ENCODE results near the gene MBNL2.

DNA sequence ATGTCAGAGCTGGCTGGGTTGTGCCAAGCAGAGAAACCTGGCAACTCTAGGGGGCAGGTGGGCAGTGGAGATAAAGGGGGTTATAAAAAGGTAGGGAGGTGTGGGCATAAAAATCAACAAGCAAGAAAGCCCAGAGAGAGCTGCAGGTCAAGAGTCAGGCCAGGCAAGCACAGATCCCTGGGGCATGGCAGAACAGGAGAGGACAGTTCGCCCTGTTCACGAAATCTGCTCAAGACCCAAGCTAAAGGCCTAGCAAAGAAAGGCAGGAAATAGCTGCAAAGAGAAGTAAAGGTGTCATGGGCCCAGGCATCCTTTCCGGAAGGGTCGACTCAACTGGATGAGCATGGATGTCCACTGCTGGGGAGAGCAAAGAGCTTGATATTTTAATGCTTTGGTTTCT is 3.4 kb downstream of the MBNL2 start:
- TF ChIP-seq EP300 (IDR thresholded peaks at IDR 0.05; ENCODE audit: borderline replicate concordance) (no peak), ZBTB7A (IDR thresholded peaks at IDR 0.05; ENCODE audit: low read depth) (no peak), NFIC (IDR thresholded peaks at IDR 0.05) (no peak), TAF1 (IDR thresholded peaks at IDR 0.05; ENCODE audit: low read depth) (no peak), YY1 (IDR thresholded peaks at IDR 0.05; ENCODE audit: low read depth) (no peak), CREB1 (IDR thresholded peaks at IDR 0.05; ENCODE audit: low read depth) (no peak), EGR1 (IDR thresholded peaks at IDR 0.05) (no peak), RAD21 (IDR thresholded peaks at IDR 0.05; ENCODE audit: low read depth) (no peak), FOXM1 (IDR thresholded peaks at IDR 0.05; ENCODE audit: borderline replicate concordance, low read depth) (no peak), TCF12 (IDR thresholded peaks at IDR 0.05; ENCODE audit: low read depth) (no peak), CEBPB (IDR thresholded peaks at IDR 0.05) (no peak), TEAD4 (IDR thresholded peaks at IDR 0.05) (no peak)
- TF ChIP-seq, protein P1, sequence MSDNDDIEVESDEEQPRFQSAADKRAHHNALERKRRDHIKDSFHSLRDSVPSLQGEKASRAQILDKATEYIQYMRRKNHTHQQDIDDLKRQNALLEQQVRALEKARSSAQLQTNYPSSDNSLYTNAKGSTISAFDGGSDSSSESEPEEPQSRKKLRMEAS (IDR thresholded peaks at IDR 0.05): no peak
- TF ChIP-seq, protein P2, sequence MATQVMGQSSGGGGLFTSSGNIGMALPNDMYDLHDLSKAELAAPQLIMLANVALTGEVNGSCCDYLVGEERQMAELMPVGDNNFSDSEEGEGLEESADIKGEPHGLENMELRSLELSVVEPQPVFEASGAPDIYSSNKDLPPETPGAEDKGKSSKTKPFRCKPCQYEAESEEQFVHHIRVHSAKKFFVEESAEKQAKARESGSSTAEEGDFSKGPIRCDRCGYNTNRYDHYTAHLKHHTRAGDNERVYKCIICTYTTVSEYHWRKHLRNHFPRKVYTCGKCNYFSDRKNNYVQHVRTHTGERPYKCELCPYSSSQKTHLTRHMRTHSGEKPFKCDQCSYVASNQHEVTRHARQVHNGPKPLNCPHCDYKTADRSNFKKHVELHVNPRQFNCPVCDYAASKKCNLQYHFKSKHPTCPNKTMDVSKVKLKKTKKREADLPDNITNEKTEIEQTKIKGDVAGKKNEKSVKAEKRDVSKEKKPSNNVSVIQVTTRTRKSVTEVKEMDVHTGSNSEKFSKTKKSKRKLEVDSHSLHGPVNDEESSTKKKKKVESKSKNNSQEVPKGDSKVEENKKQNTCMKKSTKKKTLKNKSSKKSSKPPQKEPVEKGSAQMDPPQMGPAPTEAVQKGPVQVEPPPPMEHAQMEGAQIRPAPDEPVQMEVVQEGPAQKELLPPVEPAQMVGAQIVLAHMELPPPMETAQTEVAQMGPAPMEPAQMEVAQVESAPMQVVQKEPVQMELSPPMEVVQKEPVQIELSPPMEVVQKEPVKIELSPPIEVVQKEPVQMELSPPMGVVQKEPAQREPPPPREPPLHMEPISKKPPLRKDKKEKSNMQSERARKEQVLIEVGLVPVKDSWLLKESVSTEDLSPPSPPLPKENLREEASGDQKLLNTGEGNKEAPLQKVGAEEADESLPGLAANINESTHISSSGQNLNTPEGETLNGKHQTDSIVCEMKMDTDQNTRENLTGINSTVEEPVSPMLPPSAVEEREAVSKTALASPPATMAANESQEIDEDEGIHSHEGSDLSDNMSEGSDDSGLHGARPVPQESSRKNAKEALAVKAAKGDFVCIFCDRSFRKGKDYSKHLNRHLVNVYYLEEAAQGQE (IDR thresholded peaks at IDR 0.05; ENCODE audit: low read depth): no peak
